K562 (cell line): ENCODE measurements around the gene PBX1. TPM values are rescaled to one million over a fixed set of nuclear protein-coding genes. Genes with fewer than 3 reads are reported as not detected.

Experiments used
- ATAC-seq: fragments of 200-7000 bp; cut with Tn5 transposase; 3 replicates; pipeline ENCODE4 v1.9.1; 2020; ENCODE audit warnings: moderate library complexity
- BruUV-seq: library from RNA; stranded (reverse); fragments of 400-500 nt; replicated peaks from 2 replicates; lab custom pipeline; 2021; lab: Mats Ljungman, UMichigan
- CTCF ChIA-PET: fragments of 300-600 bp; formaldehyde crosslinking; extraction: SDS; loops from one replicate; lab custom pipeline; 2021; ENCODE audit warnings: low intra/inter-chr PET ratio; lab: Yijun Ruan, JAX
- POLR2A ChIA-PET: fragments of 300-600, 350-650 bp; sonication (Branson Sonifier 250); formaldehyde crosslinking; extraction: SDS; loops from one replicate; lab custom pipeline; 2021; ENCODE audit warnings: antibody characterized with exemption, inconsistent platforms; lab: Yijun Ruan, JAX
- DNase-seq, 4 experiments: peaks; one replicate each; pipeline versions ENCODE4 v3.0.0 to v3.0.0-alpha.2; 2011 to 2018; ENCODE audit warnings: low spot score in 3 of 4, mixed read lengths in 3 of 4; ENCODE audit errors: extremely low read depth in 1 of 4
- FAIRE-seq: peaks from 2 replicates; lab custom pipeline; 2011; peaks lifted over from hg19 to GRCh38; lab: Jason Lieb, UNC
- H2AFZ ChIP-seq: 2 replicates; pipeline ENCODE4 v1.6.0; 2011; ENCODE audit warnings: low read depth, low read length, control low read depth, inconsistent platforms
- H3K27ac ChIP-seq: fragments of 200-600 bp; 3 replicates; pipeline ENCODE4 v1.8.0; 2011; ENCODE audit warnings: low read depth, mild to moderate bottlenecking, control low read depth, inconsistent platforms, low read length, moderate library complexity, mixed read lengths; ENCODE audit errors: extremely low read depth
- H3K27me3 ChIP-seq, 2 experiments: fragments of 300-600 bp in 1 of 2; 2 replicates in 1 of 2; 3 replicates in 1 of 2; pipeline versions ENCODE4 v1.6.0 to v1.8.0; 2011; ENCODE audit warnings: inconsistent platforms in 2 of 2, low read length in 2 of 2, mild to moderate bottlenecking in 1 of 2, mixed read lengths in 1 of 2, moderate library complexity in 1 of 2; ENCODE audit not compliant: control insufficient read depth in 2 of 2, insufficient read depth in 2 of 2
- H3K36me3 ChIP-seq: fragments of 300-600 bp; 3 replicates; pipeline ENCODE4 v1.8.0; 2011; ENCODE audit warnings: mild to moderate bottlenecking, low read length, inconsistent platforms; ENCODE audit not compliant: control insufficient read depth, insufficient read depth
- H3K4me1 ChIP-seq, 2 experiments: fragments of 200-600 bp in 1 of 2; replicated peaks in 1 of 2; 2 replicates in 1 of 2; 3 replicates in 1 of 2; pipeline versions ENCODE4 v1.5.1 to v1.8.0; 2011; ENCODE audit warnings: inconsistent platforms in 2 of 2, low read length in 2 of 2, mild to moderate bottlenecking in 1 of 2, mixed read lengths in 1 of 2, moderate library complexity in 1 of 2; ENCODE audit not compliant: control insufficient read depth in 2 of 2, insufficient read depth in 2 of 2
- H3K4me2 ChIP-seq: 2 replicates; pipeline ENCODE4 v1.6.1; 2011; ENCODE audit warnings: low read length, control low read depth, inconsistent platforms, mixed read lengths; ENCODE audit not compliant: insufficient read depth
- H3K4me3 ChIP-seq: fragments of 200-600 bp; sonication (generic), shearing (Covaris generic); 2 replicates; pipeline ENCODE4 v1.5.1; 2016; ENCODE audit warnings: control low read depth, inconsistent platforms
- H3K79me2 ChIP-seq: fragments of 200-600 bp; 3 replicates; pipeline ENCODE4 v1.8.0; 2011; ENCODE audit warnings: low read length, inconsistent platforms; ENCODE audit not compliant: control insufficient read depth, insufficient read depth
- H3K9ac ChIP-seq, 2 experiments: 2 replicates each; pipeline versions ENCODE4 v1.6.0 to v1.6.1; 2011; ENCODE audit warnings: low read depth in 2 of 2, low read length in 2 of 2, control low read depth in 1 of 2, inconsistent platforms in 1 of 2, mild to moderate bottlenecking in 1 of 2, mixed read lengths in 1 of 2; ENCODE audit not compliant: insufficient read depth in 1 of 2
- H3K9me1 ChIP-seq: one replicate; pipeline ENCODE4 v1.6.0; 2011; ENCODE audit warnings: inconsistent platforms, mild to moderate bottlenecking, low read length, moderate library complexity; ENCODE audit not compliant: control insufficient read depth, insufficient read depth
- H3K9me3 ChIP-seq: replicated peaks from 2 replicates; pipeline ENCODE4 v1.5.1; 2011; ENCODE audit warnings: low read depth, low read length, inconsistent platforms; ENCODE audit not compliant: control insufficient read depth, insufficient read depth
- H4K20me1 ChIP-seq: replicated peaks from 2 replicates; pipeline ENCODE4 v1.6.1; 2011; ENCODE audit warnings: low read length, inconsistent platforms, mixed read lengths; ENCODE audit not compliant: control insufficient read depth, insufficient read depth
- C11orf30 ChIP-seq: fragments of 450-650 bp; IDR thresholded peaks from 2 replicates; pipeline ENCODE4 v1.6.1; 2016; ENCODE audit warnings: low read depth, mild to moderate bottlenecking
- KDM4B ChIP-seq, 2 experiments: fragments of 450-650 bp in 1 of 2; sonication (generic) in 1 of 2; IDR thresholded peaks; 2 replicates each; pipeline ENCODE4 v1.6.1; 2016 to 2017; ENCODE audit warnings: borderline replicate concordance in 2 of 2, antibody characterized with exemption in 1 of 2, low read depth in 1 of 2, mild to moderate bottlenecking in 1 of 2
- MCM2 ChIP-seq: fragments of 450-650 bp; IDR thresholded peaks from 2 replicates; pipeline ENCODE4 v1.6.1; 2017; ENCODE audit warnings: low read depth, mild to moderate bottlenecking
- MCM7 ChIP-seq, 2 experiments: fragments of 450-650 bp; IDR thresholded peaks; 2 replicates each; pipeline ENCODE4 v1.6.1; 2016 to 2018
- PHF8 ChIP-seq: fragments of 200-600 bp; sonication (generic); IDR thresholded peaks from 2 replicates; pipeline ENCODE4 v1.6.1; 2012; ENCODE audit warnings: mixed run types, mild to moderate bottlenecking, inconsistent platforms, low read length, moderate library complexity, borderline replicate concordance
- PTBP1 ChIP-seq: fragments of 200-400 bp; formaldehyde crosslinking; IDR thresholded peaks from 2 replicates; pipeline ENCODE4 v1.6.1; 2017; ENCODE audit warnings: low read depth, low read length
- RBM17 ChIP-seq: fragments of 200-400 bp; formaldehyde crosslinking; IDR thresholded peaks from 2 replicates; pipeline ENCODE4 v1.6.1; 2017; ENCODE audit warnings: low read depth, mild to moderate bottlenecking, low read length, borderline replicate concordance
- SRF ChIP-seq, 2 experiments: fragments of 250-450, 450-650 bp in 1 of 2; sonication (Bioruptor Pico) in 1 of 2; sonication (generic) in 1 of 2; formaldehyde crosslinking; IDR thresholded peaks; 2 replicates each; pipeline versions ENCODE4 v1.5.0 to v1.5.1; 2020 to 2022; ENCODE audit warnings: mild to moderate bottlenecking in 1 of 2, missing genetic modification reagents in 1 of 2
- ZFP1 ChIP-seq: fragments of 450-650 bp; formaldehyde crosslinking; IDR thresholded peaks from 2 replicates; pipeline ENCODE4 v1.4.0; 2020; ENCODE audit warnings: mild to moderate bottlenecking, mixed read lengths
- ZNF121 ChIP-seq: sonication (generic); formaldehyde crosslinking; conservative IDR thresholded peaks from 2 replicates; pipeline ENCODE4 v1.8.0; 2022; ENCODE audit warnings: missing genetic modification reagents
- ZNF589 ChIP-seq: fragments of 200-800 bp; sonication (Bioruptor generic); IDR thresholded peaks from 2 replicates; pipeline ENCODE4 v1.6.1; 2016; ENCODE audit warnings: low read depth, missing genetic modification characterization, missing compliant biosample characterization
- ZNF699 ChIP-seq: fragments of 250-450 bp; sonication (Bioruptor Pico); IDR thresholded peaks from 2 replicates; pipeline ENCODE4 v1.8.0; 2021; ENCODE audit warnings: mild to moderate bottlenecking, moderate library complexity; ENCODE audit not compliant: insufficient replicate concordance
- ZNF740 ChIP-seq, 3 experiments: fragments of 200-800 bp in 1 of 3; sonication (Bioruptor generic) in 1 of 3; sonication (generic) in 1 of 3; formaldehyde crosslinking in 1 of 3; IDR thresholded peaks; 2 replicates each; pipeline versions ENCODE4 v1.6.1 to v1.8.0; 2016 to 2022; ENCODE audit warnings: mild to moderate bottlenecking in 2 of 3, missing compliant biosample characterization in 2 of 3, missing genetic modification characterization in 2 of 3, missing genetic modification reagents in 1 of 3
- WGBS: fragments of 100-300 bp; shearing (Covaris generic); methylation state at CpG from one replicate; pipeline ENCODE4 v1.1.6; 2016; ENCODE audit warnings: low coverage, mixed read lengths; ENCODE audit not compliant: insufficient coverage; ENCODE audit errors: missing lambda C conversion rate; 5-methylcytosine and 5-hydroxymethylcytosine counted together
- in situ Hi-C: fragments of 300-500 bp; cut with MboI; formaldehyde crosslinking; loops from 4 replicates; pipeline ENCODE4 v1.15.0; 2018; ENCODE audit warnings: inconsistent platforms, mixed read lengths
- intact Hi-C: fragments of 100-400 bp; cut with micrococcal nuclease; formaldehyde crosslinking; loops from 2 replicates; pipeline ENCODE4 v1.14.2; 2022
- polyA plus RNA-seq, 8 experiments: library from polyadenylated mRNA; depleted of rRNA in 4 of 8; stranded (reverse) in 5 of 8; unstranded in 3 of 8; fragments of >200 nt; fragmentation: Nextera tagmentation in 2 of 8; fragmentation: Illumina TruSeq in 1 of 8; extraction: Ambion mirVana in 2 of 8; extraction: Trizol in 1 of 8; gene quantifications; 2 replicates each; pipeline versions ENCODE4 v1.2.1 to v1.2.3, GENCODE V29; 2011 to 2014; ENCODE audit warnings: inconsistent platforms in 1 of 8, missing spikeins in 1 of 8
- total RNA-seq, 7 experiments: library from RNA; depleted of rRNA in 6 of 7; stranded (reverse); fragments of >200 nt in 6 of 7; fragmentation: Illumina TruSeq in 2 of 7; extraction: Trizol in 2 of 7; gene quantifications; 2 replicates each; pipeline versions ENCODE4 v1.2.1 to v1.2.3, GENCODE V29; 2011 to 2021; ENCODE audit warnings: low replicate concordance in 1 of 7

Gene PBX1
- total and polyA plus RNA-seq, 9 of the 15 experiments (the other 6 are each of a cell fraction or from before 2014, with no cell fraction given) = 0.03 to 0.62 (median 0.17) TPM

- BruUV-seq = no TSS peak
- intact Hi-C loops = no loop called here
- Histone ChIP-seq H3K4me2 (no peak overlapping the region), H2AFZ (no peak overlapping the region), H3K36me3 (no peaks in the 10 kb centered on the region), H3K4me3 (no peak overlapping the region), H3K27ac (no peak overlapping the region), H3K9me3 (no peaks in the 10 kb centered on the region), H4K20me1 (no peaks in the 10 kb centered on the region), H3K9me1 (no peaks in the 10 kb centered on the region), H3K79me2 (no peaks in the 10 kb centered on the region), H3K27me3 (peaks cover 0 to 2% of the 10 kb centered on the region in 2 experiments; a peak in 1 of 5 replicates), H3K4me1 (no peaks in the 10 kb centered on the region; a peak in 1 of 5 replicates), H3K9ac (no peak overlapping the region)
- ChIA-PET POLR2A (no interaction called here), CTCF (no interaction called here)
- in situ Hi-C loops = no loop called here
- no peak for TF ChIP-seq KDM4B (IDR thresholded peaks at IDR 0.05; ENCODE audit: borderline replicate concordance in 2 of 2, low read depth in 1 of 2)
- TF ChIP-seq ZNF121 (CRISPR knock-in tag) = no peak
- TF ChIP-seq ZNF699 (CRISPR knock-in tag) = no peak
- TF ChIP-seq PHF8 = no peak
- TF ChIP-seq C11orf30 = no peak
- TF ChIP-seq ZNF589 (CRISPR knock-in tag) = no peak
- TF ChIP-seq RBM17 = no peak
- no peak for TF ChIP-seq MCM2
- TF ChIP-seq ZNF740 (CRISPR knock-in tag; IDR thresholded peaks at IDR 0.05) = no peak
- no peak for TF ChIP-seq ZNF740 (tag; IDR thresholded peaks at IDR 0.05)
- TF ChIP-seq MCM7 (IDR thresholded peaks at IDR 0.05) = no peak
- no peak for TF ChIP-seq SRF (CRISPR knock-in tag; IDR thresholded peaks at IDR 0.05)
- no peak for TF ChIP-seq PTBP1
- TF ChIP-seq ZFP1 (CRISPR knock-in tag) = no peak
- no peak for FAIRE-seq
- no peak for DNase-seq
- 2% methylated on average over 5 of the region's 5 CpGs for WGBS
- ATAC-seq = no peak; the same call in 2 of the 3 replicates
These were observed 108.6 kb downstream of the PBX1 start for GRCh38 chr1:164667600-164667999.
